WERI-Rb-1 (cell line): ENCODE data around the gene IGSF8.
A peak's percentile ranks its signal among the peaks of the same experiment; 100 is the strongest.

Source experiments
- DNase-seq: peaks from one replicate; pipeline ENCODE4 v3.0.0-alpha.2; 2020
- H3K27ac ChIP-seq: fragments of 250-450 bp; sonication (Bioruptor Pico); 2 replicates; pipeline ENCODE4 v1.5.1; 2020; ENCODE audit warnings: mild to moderate bottlenecking, moderate library complexity
- H3K27me3 ChIP-seq: fragments of 250-450 bp; sonication (Bioruptor Pico); 2 replicates; pipeline ENCODE4 v1.5.1; 2021; ENCODE audit warnings: mild to moderate bottlenecking, low read depth, moderate library complexity; ENCODE audit not compliant: insufficient read depth, severe bottlenecking
- H3K36me3 ChIP-seq: fragments of 250-450 bp; sonication (Bioruptor Pico); 2 replicates; pipeline ENCODE4 v1.5.1; 2020; ENCODE audit warnings: mild to moderate bottlenecking, moderate library complexity
- H3K4me3 ChIP-seq: 2 replicates; pipeline ENCODE4 v1.5.1; 2011; ENCODE audit warnings: low read depth, mild to moderate bottlenecking, control low read depth, low read length
- H3K9me3 ChIP-seq: fragments of 250-450 bp; sonication (Bioruptor Pico); 2 replicates; pipeline ENCODE4 v1.5.1; 2021; ENCODE audit warnings: mild to moderate bottlenecking, moderate library complexity; ENCODE audit not compliant: severe bottlenecking
- CTCF ChIP-seq: IDR thresholded peaks from 2 replicates; pipeline ENCODE4 v1.5.1; 2011; ENCODE audit warnings: low read depth, mild to moderate bottlenecking, control low read depth, inconsistent platforms, low read length

IGSF8 gene

GRCh38 chr1:160125746-160126145, 27.3 kb upstream of the IGSF8 start:
- Histone ChIP-seq H3K36me3 (no peaks in the 10 kb centered on the region), H3K27me3 (no peaks in the 10 kb centered on the region), H3K9me3 (no peaks in the 10 kb centered on the region), H3K27ac (no peak overlapping the region), H3K4me3 (no peak overlapping the region)
- no peak for TF ChIP-seq CTCF
- DNase-seq = no peak

- DNase-seq = no peak
- H3K27me3 ChIP-seq = no peaks in the 10 kb centered on the region
- 0 out of 2 replicates have a peak, but pooled peaks have one; percentile 2 for TF ChIP-seq CTCF
- H3K4me3 ChIP-seq = no peak overlapping the region
- H3K36me3 ChIP-seq = no peaks in the 10 kb centered on the region
- no peak overlapping the region for H3K27ac ChIP-seq
- H3K9me3 ChIP-seq = no peaks in the 10 kb centered on the region
These were observed 26.5 kb upstream of the IGSF8 start for GRCh38 chr1:160124705-160125478.

GRCh38 chr1:160123726-160124125, 25.3 kb upstream of the IGSF8 start:
- no peak for TF ChIP-seq CTCF
- DNase-seq = no peak
- no peak overlapping the region for H3K27ac ChIP-seq
- no peak overlapping the region for H3K4me3 ChIP-seq
- no peaks in the 10 kb centered on the region for H3K36me3 ChIP-seq
- H3K9me3 ChIP-seq = no peaks in the 10 kb centered on the region
- H3K27me3 ChIP-seq = no peaks in the 10 kb centered on the region

GRCh38 chr1:160122978-160123495, 24.6 kb upstream of the IGSF8 start:
- H3K9me3 ChIP-seq = no peaks in the 10 kb centered on the region
- no peak for TF ChIP-seq CTCF
- DNase-seq = no peak
- H3K36me3 ChIP-seq = no peaks in the 10 kb centered on the region
- no peak overlapping the region for H3K4me3 ChIP-seq
- H3K27me3 ChIP-seq = no peaks in the 10 kb centered on the region
- no peak overlapping the region for H3K27ac ChIP-seq

GRCh38 chr1:160121388-160121787, 23.0 kb upstream of the IGSF8 start:
- H3K4me3 ChIP-seq = no peak overlapping the region
- no peaks in the 10 kb centered on the region for H3K27me3 ChIP-seq
- no peak for DNase-seq
- no peaks in the 10 kb centered on the region for H3K9me3 ChIP-seq
- no peaks in the 10 kb centered on the region for H3K36me3 ChIP-seq
- H3K27ac ChIP-seq = no peak overlapping the region
- no peak for TF ChIP-seq CTCF

- TF ChIP-seq CTCF = no peak
- no peak for DNase-seq
- Histone ChIP-seq H3K9me3 (no peaks in the 10 kb centered on the region), H3K27ac (no peak overlapping the region), H3K27me3 (no peaks in the 10 kb centered on the region), H3K36me3 (no peaks in the 10 kb centered on the region), H3K4me3 (no peak overlapping the region)
These were observed 22.4 kb upstream of the IGSF8 start for GRCh38 chr1:160120797-160121196.
